Ovary (tissue), 9 donors: Measurements from ENCODE around the gene CEP164. TPM values are rescaled to one million over a fixed set of nuclear protein-coding genes. Genes with fewer than 3 reads are reported as not detected.

Experiments used
- DNase-seq, 5 donors: peaks; one replicate each; pipeline ENCODE4 v3.0.0-alpha.2; 2019 to 2020
- H3K27ac ChIP-seq, 2 donors: fragments of 200-600 bp; one replicate each; pipeline versions ENCODE4 v1.5.1 to v1.8.0; 2019 to 2022
- H3K27me3 ChIP-seq: fragments of 200-600 bp; one replicate; pipeline ENCODE4 v1.8.0; 2022
- H3K36me3 ChIP-seq: fragments of 200-600 bp; sonication (generic); one replicate; pipeline ENCODE4 v1.5.1; 2019
- H3K4me1 ChIP-seq: one replicate; pipeline ENCODE4 v1.8.1; 2013; ENCODE audit warnings: mild to moderate bottlenecking, moderate library complexity; ENCODE audit not compliant: insufficient read depth
- H3K4me3 ChIP-seq: fragments of 200-600 bp; sonication (generic); one replicate; pipeline ENCODE4 v1.5.1; 2017
- H3K9me3 ChIP-seq, 2 donors: fragments of 200-600 bp in 1 of 2; sonication (generic) in 1 of 2; one replicate each; pipeline versions ENCODE4 v1.5.1 to v1.8.1; 2013 to 2019; ENCODE audit warnings: mild to moderate bottlenecking in 1 of 2, moderate library complexity in 1 of 2
- EP300 ChIP-seq: sonication (generic); formaldehyde crosslinking; IDR thresholded peaks from one replicate; pipeline ENCODE4 v1.6.1; 2017; ENCODE audit warnings: antibody characterized with exemption
- POLR2A ChIP-seq: fragments of 450-650 bp; IDR thresholded peaks from one replicate; pipeline ENCODE4 v1.6.1; 2017; ENCODE audit warnings: antibody characterized with exemption, mild to moderate bottlenecking, moderate library complexity
- WGBS, 3 donors: extraction: QIAGEN DNeasy Blood & Tissue Kit in 1 of 3; methylation state at CpG; one replicate each; pipeline versions ENCODE4 v1.1.5 to v1.1.7; 2013 to 2017; 5-methylcytosine and 5-hydroxymethylcytosine counted together
- intact Hi-C, 4 donors: fragments of 100-400 bp; cut with DNase I; formaldehyde crosslinking; loops; one replicate each; pipeline versions ENCODE4 v1.11.0 to v1.15.1; 2022 to 2023
- polyA plus RNA-seq, 2 donors: library from polyadenylated mRNA; stranded (reverse); fragments of 200-250 nt in 1 of 2; fragments of 350-450 nt in 1 of 2; fragmentation: Illumina TruSeq in 1 of 2; extraction: RNeasy Lipid Tissue Mini Kit (QIAGEN cat#74804) in 1 of 2; gene quantifications; one replicate each; pipeline ENCODE4 v1.2.3, GENCODE V29; 2013 to 2014
- total RNA-seq, 7 donors: library from RNA; depleted of rRNA in 2 of 7; stranded (reverse); fragments of >200 nt in 2 of 7; fragmentation: NEBNext Ultra II Directional in 3 of 7; extraction: Animal tissue kit (Norgen Biotek cat#: 25700) in 3 of 7; gene quantifications; one replicate each; pipeline versions ENCODE4 v1.1.0 to v1.2.4, GENCODE V29; 2016 to 2023
- TF ChIP-seq, protein P1 (sequence below), 3 donors: fragments of 450-650 bp in 2 of 3; fragments of 200-600 bp in 1 of 3; IDR thresholded peaks; one replicate each; pipeline versions ENCODE4 v1.5.1 to v1.8.0; 2016 to 2022; ENCODE audit warnings: antibody characterized with exemption in 3 of 3, mild to moderate bottlenecking in 1 of 3
- donor health status: DM: no; HTN: no; CAD: no; lungs with moderate emphysema.
- donor health status: DM: no; HTN: no; CAD: no.
- donor health status: Bipolar disorder and iron deficiency.
- donor health status: DM: yes; HTN: yes; CAD: no.
- donor health status: DM: no; HTN: no; CAD: no.
- donor health status: DM: yes; HTN: yes; CAD: no.

CEP164 gene
- total and polyA plus RNA-seq, 9 donors: 18.6 to 50.4 (median 28.0) TPM

- Histone ChIP-seq H3K4me1 (no peaks in the 10 kb centered on the region), H3K4me3 (no peak overlapping the region), H3K36me3 (no peaks in the 10 kb centered on the region), H3K27ac (no peak overlapping the region), H3K27me3 (no peaks in the 10 kb centered on the region), H3K9me3 (no peaks in the 10 kb centered on the region)
- TF ChIP-seq POLR2A (no peak), EP300 (no peak)
- TF ChIP-seq, protein P1, sequence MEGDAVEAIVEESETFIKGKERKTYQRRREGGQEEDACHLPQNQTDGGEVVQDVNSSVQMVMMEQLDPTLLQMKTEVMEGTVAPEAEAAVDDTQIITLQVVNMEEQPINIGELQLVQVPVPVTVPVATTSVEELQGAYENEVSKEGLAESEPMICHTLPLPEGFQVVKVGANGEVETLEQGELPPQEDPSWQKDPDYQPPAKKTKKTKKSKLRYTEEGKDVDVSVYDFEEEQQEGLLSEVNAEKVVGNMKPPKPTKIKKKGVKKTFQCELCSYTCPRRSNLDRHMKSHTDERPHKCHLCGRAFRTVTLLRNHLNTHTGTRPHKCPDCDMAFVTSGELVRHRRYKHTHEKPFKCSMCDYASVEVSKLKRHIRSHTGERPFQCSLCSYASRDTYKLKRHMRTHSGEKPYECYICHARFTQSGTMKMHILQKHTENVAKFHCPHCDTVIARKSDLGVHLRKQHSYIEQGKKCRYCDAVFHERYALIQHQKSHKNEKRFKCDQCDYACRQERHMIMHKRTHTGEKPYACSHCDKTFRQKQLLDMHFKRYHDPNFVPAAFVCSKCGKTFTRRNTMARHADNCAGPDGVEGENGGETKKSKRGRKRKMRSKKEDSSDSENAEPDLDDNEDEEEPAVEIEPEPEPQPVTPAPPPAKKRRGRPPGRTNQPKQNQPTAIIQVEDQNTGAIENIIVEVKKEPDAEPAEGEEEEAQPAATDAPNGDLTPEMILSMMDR (IDR thresholded peaks at IDR 0.05): no peak
- intact Hi-C loops: no loop called here
- 88 to 95% (median 94%) methylated on average over 5 of the region's 5 CpGs for WGBS, 3 donors
- no peak for DNase-seq
Measured at GRCh38 chr11:117335399-117335798, 7.7 kb downstream of the CEP164 start.

DNA sequence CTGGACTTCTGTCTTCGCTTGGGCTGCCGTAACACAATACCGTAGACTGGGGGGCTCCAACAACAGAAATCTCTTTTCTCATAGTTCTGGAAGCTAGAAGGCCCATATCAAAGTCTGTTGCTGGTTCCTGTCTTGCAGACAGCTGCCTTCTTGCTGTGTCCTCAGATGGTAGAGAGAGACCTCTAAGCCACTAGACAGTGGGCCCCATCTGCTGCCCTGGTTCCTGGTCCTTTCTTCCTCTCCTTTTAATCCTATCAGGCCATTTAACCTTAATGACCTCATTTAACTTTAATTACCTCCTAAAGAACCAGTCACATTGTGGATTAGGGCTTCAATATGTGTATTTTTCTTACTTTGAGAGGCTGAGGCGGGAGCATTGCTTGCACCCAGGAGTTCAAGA, 9.4 kb downstream of the CEP164 start:
- DNase-seq: no peak
- no peak overlapping the region for H3K4me3 ChIP-seq
- no peak for TF ChIP-seq POLR2A
- TF ChIP-seq EP300: no peak
- TF ChIP-seq, protein P1 (IDR thresholded peaks at IDR 0.05): no peak
- H3K27me3 ChIP-seq: no peaks in the 10 kb centered on the region
- no peaks in the 10 kb centered on the region for H3K9me3 ChIP-seq
- no peaks in the 10 kb centered on the region for H3K36me3 ChIP-seq
- no peaks in the 10 kb centered on the region for H3K4me1 ChIP-seq
- WGBS, 3 donors: 98 to 100% (median 98%) methylated on average over 4 of the region's 4 CpGs
- H3K27ac ChIP-seq: no peak overlapping the region
- intact Hi-C loops: no loop called here

- H3K9me3 ChIP-seq: no peaks in the 10 kb centered on the region
- 82 to 88% (median 88%) methylated on average over 2 of the region's 2 CpGs for WGBS, 3 donors
- H3K4me1 ChIP-seq: no peaks in the 10 kb centered on the region
- H3K4me3 ChIP-seq: no peak overlapping the region
- intact Hi-C loops: no loop called here
- no peaks in the 10 kb centered on the region for H3K36me3 ChIP-seq
- no peaks in the 10 kb centered on the region for H3K27me3 ChIP-seq
- TF ChIP-seq, protein P1 (IDR thresholded peaks at IDR 0.05): no peak
- TF ChIP-seq POLR2A (no peak), EP300 (no peak)
- no peak for DNase-seq
- no peak overlapping the region for H3K27ac ChIP-seq
Measured at GRCh38 chr11:117345039-117345438, 17.4 kb downstream of the CEP164 start.

DNA sequence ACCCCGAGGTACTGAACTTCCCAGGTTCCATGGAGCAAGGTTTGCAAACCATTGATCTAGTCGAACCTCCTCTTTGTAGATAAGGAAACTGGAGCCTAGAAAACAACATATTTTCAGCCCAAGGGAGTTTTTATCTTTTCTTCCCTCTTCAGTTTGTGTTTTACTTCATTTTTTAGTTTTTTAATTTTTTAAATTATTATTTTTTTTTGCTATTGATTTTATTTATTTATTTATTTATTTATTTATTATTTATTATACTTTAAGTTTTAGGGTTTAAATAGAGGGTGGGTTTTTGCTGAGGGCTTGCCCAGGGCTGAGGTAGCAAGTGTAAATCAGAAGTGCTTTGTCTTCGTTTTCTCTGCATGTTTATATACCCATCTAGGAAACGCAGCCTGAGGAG, 26.9 kb downstream of the CEP164 start:
- Histone ChIP-seq H3K27me3 (no peaks in the 10 kb centered on the region), H3K36me3 (no peaks in the 10 kb centered on the region), H3K9me3 (no peaks in the 10 kb centered on the region), H3K4me1 (no peaks in the 10 kb centered on the region), H3K27ac (no peak overlapping the region), H3K4me3 (no peak overlapping the region)
- no peak for DNase-seq
- intact Hi-C loops: no loop called here
- TF ChIP-seq EP300 (no peak), POLR2A (no peak)
- TF ChIP-seq, protein P1 (IDR thresholded peaks at IDR 0.05): no peak
- 81 to 89% (median 83%) methylated on average over 4 of the region's 4 CpGs for WGBS, 3 donors
